Dedifferentiated amniotic fluid mesenchymal stem cell (primary cell): ENCODE measurements around the gene PNPLA6.
A peak's percentile ranks its signal among the peaks of the same experiment; 100 is the strongest.
"Not testable (repeated sequence)": the region's sequence is repeated elsewhere in the genome, so short reads cannot be mapped to it uniquely, and the experiment has no call there.

Experiments
- DNase-seq: peaks from one replicate; pipeline ENCODE4 v3.0.0-alpha.2; 2016; ENCODE audit errors: extremely low spot score

PNPLA6 gene

GRCh38 chr19:7533281-7533885, 2.1 kb upstream of the PNPLA6 start:
- DNase-seq = no peak

- peak; percentile 62 for DNase-seq
These were observed 1.5 kb upstream of the PNPLA6 start for GRCh38 chr19:7533925-7534480.

- peak; percentile 85 for DNase-seq
These were observed 928 bp upstream of the PNPLA6 start for GRCh38 chr19:7534531-7535046.

GRCh38 chr19:7535998-7536695, 630 bp downstream of the PNPLA6 start:
- DNase-seq = no peak

GRCh38 chr19:7538990-7539389, 3.5 kb downstream of the PNPLA6 start:
- DNase-seq = not testable (repeated sequence)

GRCh38 chr19:7539827-7540425, 4.4 kb downstream of the PNPLA6 start:
- no peak for DNase-seq

GRCh38 chr19:7540761-7541474, 5.4 kb downstream of the PNPLA6 start:
- no peak for DNase-seq

- no peak for DNase-seq
These were observed 5.9 kb downstream of the PNPLA6 start for GRCh38 chr19:7541475-7541824.

GRCh38 chr19:7541828-7542443, 6.4 kb downstream of the PNPLA6 start:
- no peak for DNase-seq

- no peak for DNase-seq
These were observed 7.2 kb downstream of the PNPLA6 start for GRCh38 chr19:7542556-7543348.

GRCh38 chr19:7544626-7545025, 9.1 kb downstream of the PNPLA6 start:
- DNase-seq = no peak

GRCh38 chr19:7545300-7545699, 9.8 kb downstream of the PNPLA6 start:
- no peak for DNase-seq

GRCh38 chr19:7545904-7546303, 10.4 kb downstream of the PNPLA6 start:
- no peak for DNase-seq

- no peak for DNase-seq
These were observed 11.6 kb downstream of the PNPLA6 start for GRCh38 chr19:7547159-7547558.

- DNase-seq = no peak
These were observed 14.1 kb downstream of the PNPLA6 start for GRCh38 chr19:7549429-7550148.

- no peak for DNase-seq
These were observed 14.8 kb downstream of the PNPLA6 start for GRCh38 chr19:7550169-7550770.

GRCh38 chr19:7550987-7551761, 15.7 kb downstream of the PNPLA6 start:
- no peak for DNase-seq

- DNase-seq = no peak
These were observed 17.3 kb downstream of the PNPLA6 start for GRCh38 chr19:7552781-7553180.

- no peak for DNase-seq
These were observed 19.0 kb downstream of the PNPLA6 start for GRCh38 chr19:7554565-7554964.
